Measurements from ENCODE around the gene GSTA2.
"Not testable (repeated sequence)": the region's sequence is repeated elsewhere in the genome, so short reads cannot be mapped to it uniquely, and the experiment has no call there.

GRCh38 chr6:52782209-52782608, 18.9 kb upstream of the GSTA2 start:
- TF ChIP-seq TEAD4 (CRISPR knock-in tag; IDR thresholded peaks at IDR 0.05); ZNF232 (CRISPR knock-in tag; IDR thresholded peaks at IDR 0.05); CTCF (IDR thresholded peaks at IDR 0.05); ATF6 (CRISPR knock-in tag; IDR thresholded peaks at IDR 0.05); ZNF396 (CRISPR knock-in tag; IDR thresholded peaks at IDR 0.05; ENCODE audit: borderline replicate concordance); CBFB (CRISPR knock-in tag; IDR thresholded peaks at IDR 0.05; ENCODE audit: low read depth); JUN (CRISPR knock-in tag; IDR thresholded peaks at IDR 0.05); SP1 (CRISPR knock-in tag; conservative IDR thresholded peaks at IDR 0.05); ARID4B (CRISPR knock-in tag; IDR thresholded peaks at IDR 0.05; ENCODE audit: borderline replicate concordance): not testable (repeated sequence)
- TF ChIP-seq, protein P1, sequence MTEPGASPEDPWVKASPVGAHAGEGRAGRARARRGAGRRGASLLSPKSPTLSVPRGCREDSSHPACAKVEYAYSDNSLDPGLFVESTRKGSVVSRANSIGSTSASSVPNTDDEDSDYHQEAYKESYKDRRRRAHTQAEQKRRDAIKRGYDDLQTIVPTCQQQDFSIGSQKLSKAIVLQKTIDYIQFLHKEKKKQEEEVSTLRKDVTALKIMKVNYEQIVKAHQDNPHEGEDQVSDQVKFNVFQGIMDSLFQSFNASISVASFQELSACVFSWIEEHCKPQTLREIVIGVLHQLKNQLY (CRISPR knock-in tag; IDR thresholded peaks at IDR 0.05) = not testable (repeated sequence)
